GM10248 (cell line): ENCODE results near the gene C20orf96.

ENCODE experiments used
- CTCF ChIA-PET: fragments of 300-600 bp; sonication (Branson Sonifier 250); formaldehyde crosslinking; extraction: SDS; loops from one replicate; lab custom pipeline; 2021; ENCODE audit warnings: antibody characterized with exemption; lab: Yijun Ruan, JAX
- POLR2A ChIA-PET: fragments of 350-650 bp; sonication (Branson Sonifier 250); formaldehyde crosslinking; extraction: SDS; loops from one replicate; lab custom pipeline; 2020; ENCODE audit warnings: antibody characterized with exemption; lab: Yijun Ruan, JAX
- DNase-seq: peaks from one replicate; pipeline ENCODE4 v3.0.0; 2012; ENCODE audit errors: extremely low spot score
- CTCF ChIP-seq: IDR thresholded peaks from 2 replicates; pipeline ENCODE4 v1.5.1; 2012; ENCODE audit warnings: mild to moderate bottlenecking, low read depth; ENCODE audit errors: extremely low read depth, missing control alignments, control extremely low read depth

C20orf96 gene

GRCh38 chr20:295804-296203, 5.3 kb upstream of the C20orf96 start:
- POLR2A ChIA-PET = no interaction called here
- DNase-seq = no peak
- TF ChIP-seq CTCF = no peak
- CTCF ChIA-PET = interaction anchor here (6.8 kb wide), 1 partner anchor 35 kb away, joined by 37 read pairs; no protein-coding TSS in a partner anchor

GRCh38 chr20:294602-295001, 4.1 kb upstream of the C20orf96 start:
- CTCF ChIA-PET = no interaction called here
- POLR2A ChIA-PET = no interaction called here
- no peak for TF ChIP-seq CTCF
- DNase-seq = no peak

GRCh38 chr20:289693-290083, 862 bp downstream of the C20orf96 start:
- CTCF ChIA-PET = interaction anchor here (0.9 to 1.2 kb wide), 2 partner anchors 23 to 41 kb away, joined by 4 to 6 read pairs; no protein-coding TSS in a partner anchor
- no peak for TF ChIP-seq CTCF
- POLR2A ChIA-PET = no interaction called here
- no peak for DNase-seq

GRCh38 chr20:288956-289692, 1.4 kb downstream of the C20orf96 start:
- TF ChIP-seq CTCF = no peak
- no peak for DNase-seq
- ChIA-PET POLR2A (no interaction called here), CTCF (interaction anchor here (0.9 to 1.2 kb wide), 2 partner anchors 23 to 42 kb away, joined by 4 to 6 read pairs; no protein-coding TSS in a partner anchor)

- no peak for TF ChIP-seq CTCF
- POLR2A ChIA-PET = no interaction called here
- CTCF ChIA-PET = no interaction called here
- DNase-seq = no peak
Observed at GRCh38 chr20:286508-286907, 4.0 kb downstream of the C20orf96 start.

- ChIA-PET CTCF (interaction anchor here (2.2 kb wide), 1 partner anchor 18 kb away, joined by 5 read pairs; no protein-coding TSS in a partner anchor), POLR2A (no interaction called here)
- TF ChIP-seq CTCF = no peak
- DNase-seq = no peak
Observed at GRCh38 chr20:284172-284571, 6.4 kb downstream of the C20orf96 start.
